ENCODE results near the gene PTPRR.
"Not testable (repeated sequence)": the region's sequence is repeated elsewhere in the genome, so short reads cannot be mapped to it uniquely, and the experiment has no call there.

PTPRR gene

DNA sequence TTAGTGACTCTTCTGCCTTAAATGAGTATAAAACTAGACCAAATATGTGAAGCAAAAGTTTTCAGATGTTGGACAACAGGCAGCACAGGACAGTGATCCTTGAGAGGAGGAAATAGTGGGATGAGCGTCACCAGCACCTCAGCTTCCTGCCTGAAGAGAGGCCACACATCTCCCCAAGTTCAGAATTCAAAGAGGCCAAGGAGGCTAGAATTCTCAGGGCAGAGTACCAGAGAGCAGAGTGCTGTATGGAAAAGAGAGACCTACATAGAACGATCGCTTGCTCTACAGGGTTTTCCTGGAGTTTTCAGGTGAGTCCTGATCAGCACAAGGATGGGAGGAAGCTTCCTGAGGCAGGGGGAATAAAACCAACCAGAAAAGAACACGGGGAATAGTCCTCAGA lies 107.0 kb downstream of the PTPRR start:
- Mint-ChIP-seq H3K36me3 (ENCODE audit: low read depth) (peaks cover 3% of the 10 kb centered on the region), H3K4me3 (no peak overlapping the region), H3K27me3 (ENCODE audit: low read depth) (no peaks in the 10 kb centered on the region), H3K27ac (peak overlapping the region in 2 of 3 experiments; percentile 14 to 64), H3K9me3 (peaks cover 12% of the 10 kb centered on the region), H3K4me1 (no peaks in the 10 kb centered on the region)
- TF ChIP-seq CTCF (IDR thresholded peaks at IDR 0.05; ENCODE audit: unreplicated experiment in 3 of 3) = no peak

DNA sequence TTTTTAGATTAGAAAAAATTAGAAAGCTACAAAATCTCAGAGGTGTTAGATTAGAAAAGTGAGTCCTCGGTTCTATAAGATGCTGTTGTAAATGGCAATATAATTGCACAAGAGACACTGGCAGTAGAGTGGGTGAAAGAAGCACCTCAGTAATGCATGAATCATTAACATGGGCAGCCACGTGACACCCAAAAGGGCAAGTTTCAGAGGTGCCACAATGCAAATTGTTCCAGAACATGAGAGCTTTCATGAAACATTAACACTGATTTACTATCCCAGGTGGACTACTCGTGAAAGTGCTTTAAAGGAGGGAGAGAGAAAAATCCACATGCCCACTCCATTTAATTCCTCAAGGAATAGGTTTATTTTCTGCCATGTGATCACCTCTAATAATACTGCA lies 108.4 kb downstream of the PTPRR start:
- no peak for TF ChIP-seq CTCF (IDR thresholded peaks at IDR 0.05; ENCODE audit: unreplicated experiment in 3 of 3)
- H3K27me3 Mint-ChIP-seq (ENCODE audit: low read depth) = no peaks in the 10 kb centered on the region

GRCh38 chr12:70809887-70810286 lies 110.7 kb downstream of the PTPRR start:
- H3K4me3 Mint-ChIP-seq = no peak overlapping the region
- H3K27me3 Mint-ChIP-seq (ENCODE audit: low read depth) = no peaks in the 10 kb centered on the region
- peak overlapping the region in 1 of 3 experiments; percentile 39 for H3K27ac Mint-ChIP-seq
- H3K36me3 Mint-ChIP-seq (ENCODE audit: low read depth) = peaks cover 13% of the 10 kb centered on the region
- H3K4me1 Mint-ChIP-seq = no peaks in the 10 kb centered on the region
- TF ChIP-seq CTCF (IDR thresholded peaks at IDR 0.05; ENCODE audit: unreplicated experiment in 3 of 3) = no peak
- peaks cover 20% of the 10 kb centered on the region for H3K9me3 Mint-ChIP-seq

More for the DNA sequence above, 108.4 kb downstream of the PTPRR start:
- Mint-ChIP-seq H3K36me3 (ENCODE audit: low read depth) (peaks cover 13% of the 10 kb centered on the region), H3K4me3 (peak overlapping the region in 1 of 3 experiments; percentile 5), H3K27ac (peak overlapping the region; percentile 72 to 92 (median 76)), H3K4me1 (no peaks in the 10 kb centered on the region), H3K9me3 (peaks cover 21% of the 10 kb centered on the region)

- H3K4me1 Mint-ChIP-seq; H3K27me3 Mint-ChIP-seq (ENCODE audit: low read depth); H3K4me3 Mint-ChIP-seq; H3K27ac Mint-ChIP-seq: not testable (repeated sequence)
- Mint-ChIP-seq H3K36me3 (ENCODE audit: low read depth) (peaks cover 13% of the 10 kb centered on the region), H3K9me3 (peaks cover 13% of the 10 kb centered on the region)
Observed at GRCh38 chr12:70807993-70808392, 112.5 kb downstream of the PTPRR start.

- no peaks in the 10 kb centered on the region for H3K27me3 Mint-ChIP-seq (ENCODE audit: low read depth)
- H3K27ac Mint-ChIP-seq = no peak overlapping the region
- peaks cover 13% of the 10 kb centered on the region for H3K9me3 Mint-ChIP-seq
- H3K4me3 Mint-ChIP-seq = no peak overlapping the region
- no peak for TF ChIP-seq CTCF (IDR thresholded peaks at IDR 0.05; ENCODE audit: unreplicated experiment in 3 of 3)
- H3K4me1 Mint-ChIP-seq = no peaks in the 10 kb centered on the region
- H3K36me3 Mint-ChIP-seq (ENCODE audit: low read depth) = peaks cover 13% of the 10 kb centered on the region
Observed at GRCh38 chr12:70806827-70807226, 113.7 kb downstream of the PTPRR start.

GRCh38 chr12:70806043-70806442 lies 114.5 kb downstream of the PTPRR start:
- TF ChIP-seq CTCF (IDR thresholded peaks at IDR 0.05; ENCODE audit: unreplicated experiment in 3 of 3) = no peak
- no peak overlapping the region for H3K4me3 Mint-ChIP-seq
- H3K27ac Mint-ChIP-seq = no peak overlapping the region

More at GRCh38 chr12:70806043-70806442, 114.5 kb downstream of the PTPRR start:
- Mint-ChIP-seq H3K36me3 (ENCODE audit: low read depth) (peaks cover 13% of the 10 kb centered on the region), H3K27me3 (ENCODE audit: low read depth) (no peaks in the 10 kb centered on the region), H3K4me1 (no peaks in the 10 kb centered on the region), H3K9me3 (peaks cover 13% of the 10 kb centered on the region)

Data from nephron (organoid).